IPS-18a (cell line): ENCODE measurements around the gene PJA2.

Experiments
- H3K27ac ChIP-seq: one replicate; pipeline ENCODE4 v1.5.1; 2013; ENCODE audit warnings: low read length
- H3K27me3 ChIP-seq: one replicate; pipeline ENCODE4 v1.6.1; 2013; ENCODE audit warnings: mild to moderate bottlenecking, low read length; ENCODE audit not compliant: control insufficient read depth, insufficient read depth
- H3K36me3 ChIP-seq: one replicate; pipeline ENCODE4 v1.6.1; 2013; ENCODE audit warnings: low read depth, low read length; ENCODE audit not compliant: control insufficient read depth
- H3K4me1 ChIP-seq: one replicate; pipeline ENCODE4 v1.6.1; 2013; ENCODE audit warnings: low read depth, low read length; ENCODE audit not compliant: control insufficient read depth
- H3K4me3 ChIP-seq: one replicate; pipeline ENCODE4 v1.5.1; 2013; ENCODE audit warnings: low read length
- H3K9ac ChIP-seq: one replicate; pipeline ENCODE4 v1.6.1; 2013; ENCODE audit warnings: mild to moderate bottlenecking, low read length, moderate library complexity
- H3K9me3 ChIP-seq: one replicate; pipeline ENCODE4 v1.6.1; 2013; ENCODE audit warnings: low read depth, low read length; ENCODE audit not compliant: control insufficient read depth

PJA2 gene, protein sequence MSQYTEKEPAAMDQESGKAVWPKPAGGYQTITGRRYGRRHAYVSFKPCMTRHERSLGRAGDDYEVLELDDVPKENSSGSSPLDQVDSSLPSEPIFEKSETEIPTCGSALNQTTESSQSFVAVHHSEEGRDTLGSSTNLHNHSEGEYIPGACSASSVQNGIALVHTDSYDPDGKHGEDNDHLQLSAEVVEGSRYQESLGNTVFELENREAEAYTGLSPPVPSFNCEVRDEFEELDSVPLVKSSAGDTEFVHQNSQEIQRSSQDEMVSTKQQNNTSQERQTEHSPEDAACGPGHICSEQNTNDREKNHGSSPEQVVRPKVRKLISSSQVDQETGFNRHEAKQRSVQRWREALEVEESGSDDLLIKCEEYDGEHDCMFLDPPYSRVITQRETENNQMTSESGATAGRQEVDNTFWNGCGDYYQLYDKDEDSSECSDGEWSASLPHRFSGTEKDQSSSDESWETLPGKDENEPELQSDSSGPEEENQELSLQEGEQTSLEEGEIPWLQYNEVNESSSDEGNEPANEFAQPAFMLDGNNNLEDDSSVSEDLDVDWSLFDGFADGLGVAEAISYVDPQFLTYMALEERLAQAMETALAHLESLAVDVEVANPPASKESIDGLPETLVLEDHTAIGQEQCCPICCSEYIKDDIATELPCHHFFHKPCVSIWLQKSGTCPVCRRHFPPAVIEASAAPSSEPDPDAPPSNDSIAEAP

DNA sequence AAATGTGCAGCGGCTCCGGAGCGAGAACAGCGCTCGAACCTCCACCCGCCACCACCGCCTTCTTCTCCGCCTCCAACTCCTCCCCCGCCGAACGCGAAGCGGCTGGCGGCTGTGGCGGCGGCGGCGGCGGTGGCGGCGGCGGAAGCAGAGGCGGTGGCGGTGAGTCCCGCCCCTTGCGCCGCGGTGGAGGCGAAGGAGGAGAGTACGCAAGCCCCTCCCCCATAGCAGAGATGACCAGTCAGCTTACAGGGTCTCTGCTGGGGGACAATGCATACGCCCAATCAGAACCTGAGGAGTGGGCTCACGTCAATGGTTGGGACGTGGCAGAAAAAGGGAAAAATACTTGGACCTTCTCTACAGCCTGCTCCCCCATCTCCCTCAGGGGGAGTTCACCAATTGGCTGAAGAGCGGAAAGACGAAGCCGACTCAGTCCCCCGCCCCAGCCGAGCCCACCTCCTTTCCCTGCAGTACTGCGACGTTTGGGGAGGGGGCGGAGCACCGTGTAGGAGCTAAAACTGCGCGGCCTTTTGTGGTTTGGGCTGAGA is at the start of gene PJA2:
Gene PJA2 (minus strand): TSS at position 131 of the 545 bp plus-strand sequence. CDS start 26,541 bp downstream, outside the sequence.
- Histone ChIP-seq H3K36me3 (no peaks in the 10 kb centered on the region), H3K9me3 (no peaks in the 10 kb centered on the region), H3K4me3 (peak within 1 kb of the TSS; percentile 83), H3K4me1 (peaks cover 25% of the 10 kb centered on the region), H3K27me3 (no peaks in the 10 kb centered on the region), H3K9ac (peak within 1 kb of the TSS; percentile 77), H3K27ac (peak within 1 kb of the TSS; percentile 76)

DNA sequence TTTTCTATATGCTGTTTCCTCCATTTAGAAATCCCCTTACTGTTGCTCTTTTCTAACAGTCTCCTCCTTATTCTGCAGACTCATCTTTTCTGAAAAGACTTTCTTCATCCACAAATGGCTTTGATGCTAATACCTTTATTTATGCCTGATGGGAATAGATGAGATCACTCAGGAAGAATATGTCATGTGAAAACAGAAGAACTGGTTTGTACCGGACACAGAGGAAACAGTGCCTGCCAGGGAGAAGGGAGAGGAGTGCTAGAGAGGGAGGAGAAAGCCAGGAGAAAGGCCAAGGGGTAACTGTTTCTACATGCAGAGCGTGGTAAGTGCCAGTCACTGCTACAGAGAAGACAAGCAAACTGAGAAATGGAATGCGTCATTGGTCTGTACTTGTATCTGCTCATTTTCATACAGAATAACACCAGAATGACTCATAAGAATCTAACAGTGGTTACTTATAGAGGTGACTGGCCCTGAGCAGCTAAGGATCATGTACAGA is 45.9 kb upstream of the PJA2 start:
- Histone ChIP-seq H3K27me3 (no peaks in the 10 kb centered on the region), H3K36me3 (no peaks in the 10 kb centered on the region), H3K9ac (no peak overlapping the region), H3K4me3 (no peak overlapping the region), H3K9me3 (no peaks in the 10 kb centered on the region), H3K27ac (no peak overlapping the region), H3K4me1 (peaks cover 3% of the 10 kb centered on the region)

DNA sequence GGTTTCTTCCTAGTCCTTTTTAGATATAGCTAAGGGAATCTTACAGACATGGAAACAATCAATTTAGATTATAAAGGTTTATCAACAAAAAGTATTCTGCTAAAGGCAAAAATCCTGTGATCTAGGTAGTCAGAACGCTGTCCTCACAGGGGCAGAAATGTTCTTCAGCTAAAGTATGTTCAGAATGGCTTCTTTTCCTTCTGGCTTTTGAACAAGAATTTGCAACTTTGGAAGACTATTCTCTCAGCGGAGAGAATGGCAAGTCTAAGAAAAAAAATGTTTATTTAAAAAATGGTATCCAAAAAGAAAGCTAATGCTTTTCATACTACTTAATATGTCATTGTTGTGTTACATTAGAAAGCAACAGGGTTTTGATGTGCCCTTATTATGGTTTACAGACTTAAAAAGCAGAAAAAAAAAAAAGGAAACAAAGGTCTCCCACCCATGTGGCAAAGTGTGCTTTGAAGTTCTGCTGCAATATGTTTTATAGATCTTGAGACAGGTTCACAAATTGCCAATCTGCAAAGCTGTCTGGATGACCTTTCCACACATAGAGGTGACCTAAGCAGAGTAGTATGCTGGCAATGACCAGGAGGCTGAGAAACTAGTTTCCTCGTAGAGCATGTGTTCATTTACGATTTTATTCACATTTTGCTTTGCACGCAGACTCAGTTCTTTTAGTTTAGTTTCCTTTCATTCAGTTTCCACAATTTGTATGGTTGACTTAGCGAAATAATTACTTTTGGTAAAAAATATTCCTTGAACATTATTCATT is 45.1 kb upstream of the PJA2 start:
- Histone ChIP-seq H3K9me3 (no peaks in the 10 kb centered on the region), H3K9ac (no peak overlapping the region), H3K27ac (no peak overlapping the region), H3K36me3 (no peaks in the 10 kb centered on the region), H3K4me3 (no peak overlapping the region), H3K4me1 (peaks cover 9% of the 10 kb centered on the region), H3K27me3 (no peaks in the 10 kb centered on the region)

DNA sequence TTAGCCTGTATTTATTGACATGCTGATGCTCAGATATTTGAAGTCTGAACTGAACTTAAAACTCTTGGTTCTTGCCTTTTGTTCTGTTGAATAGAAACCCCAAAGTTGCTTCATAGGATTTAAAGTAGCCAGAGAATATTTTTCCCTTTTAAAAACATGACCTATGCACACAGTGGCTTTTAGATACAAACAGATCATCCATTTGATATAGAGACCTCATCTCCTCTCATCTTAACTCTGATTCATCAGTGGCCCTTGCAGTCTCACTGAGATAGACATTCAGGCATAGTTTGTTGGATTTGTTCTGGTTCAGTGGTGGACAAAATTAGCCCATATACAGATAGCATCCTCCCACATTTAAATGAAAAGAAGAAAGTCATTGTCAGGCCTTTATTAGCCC is 43.5 kb upstream of the PJA2 start:
- no peaks in the 10 kb centered on the region for H3K36me3 ChIP-seq
- H3K9ac ChIP-seq, result no peak overlapping the region
- H3K27ac ChIP-seq, result no peak overlapping the region
- no peaks in the 10 kb centered on the region for H3K9me3 ChIP-seq
- H3K4me3 ChIP-seq, result no peak overlapping the region
- peaks cover 12% of the 10 kb centered on the region for H3K4me1 ChIP-seq
- no peaks in the 10 kb centered on the region for H3K27me3 ChIP-seq

DNA sequence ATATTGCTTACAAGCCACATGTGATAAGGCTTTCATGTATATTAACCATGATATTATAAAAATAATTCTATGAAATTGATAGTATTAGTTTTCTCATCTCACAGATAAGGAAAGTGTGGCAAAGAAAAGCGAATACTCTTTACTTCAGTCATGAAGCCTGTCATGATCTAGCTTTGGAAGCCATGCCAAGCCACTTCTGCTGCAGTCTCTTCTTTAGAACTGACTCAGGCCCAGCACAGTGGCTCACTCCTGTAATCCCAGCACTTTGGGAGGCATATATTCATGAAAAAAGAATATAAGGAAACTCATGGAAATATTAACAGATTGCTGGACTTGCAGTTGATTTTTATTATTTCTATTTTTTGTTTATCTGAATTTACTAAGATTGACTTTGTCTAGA is 42.9 kb upstream of the PJA2 start:
- Histone ChIP-seq H3K36me3 (no peaks in the 10 kb centered on the region), H3K9ac (no peak overlapping the region), H3K27me3 (no peaks in the 10 kb centered on the region), H3K9me3 (no peaks in the 10 kb centered on the region), H3K27ac (no peak overlapping the region), H3K4me3 (no peak overlapping the region), H3K4me1 (peaks cover 12% of the 10 kb centered on the region)

DNA sequence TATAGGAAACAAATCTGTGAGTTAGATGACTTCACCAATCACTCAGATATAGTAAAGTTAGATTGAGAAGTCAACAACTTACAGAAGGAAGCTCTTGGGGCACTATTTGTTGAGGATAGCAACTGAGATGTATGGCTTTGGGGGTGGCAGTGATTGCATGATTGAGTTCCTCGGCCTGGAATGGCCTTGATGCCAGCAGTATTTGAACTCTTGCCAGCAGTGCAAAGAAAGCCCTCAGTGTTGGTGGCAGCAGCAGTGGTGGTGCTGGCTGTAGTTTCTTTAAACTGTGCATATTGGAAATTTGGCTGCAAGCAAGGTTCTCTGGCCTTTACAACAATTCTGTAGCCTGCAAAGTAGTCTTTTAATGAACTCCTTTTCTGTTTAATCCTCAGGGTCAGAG is 41.4 kb upstream of the PJA2 start:
- no peak overlapping the region for H3K27ac ChIP-seq
- no peaks in the 10 kb centered on the region for H3K9me3 ChIP-seq
- no peak overlapping the region for H3K4me3 ChIP-seq
- no peaks in the 10 kb centered on the region for H3K36me3 ChIP-seq
- peaks cover 12% of the 10 kb centered on the region for H3K4me1 ChIP-seq
- H3K9ac ChIP-seq, result no peak overlapping the region
- no peaks in the 10 kb centered on the region for H3K27me3 ChIP-seq

DNA sequence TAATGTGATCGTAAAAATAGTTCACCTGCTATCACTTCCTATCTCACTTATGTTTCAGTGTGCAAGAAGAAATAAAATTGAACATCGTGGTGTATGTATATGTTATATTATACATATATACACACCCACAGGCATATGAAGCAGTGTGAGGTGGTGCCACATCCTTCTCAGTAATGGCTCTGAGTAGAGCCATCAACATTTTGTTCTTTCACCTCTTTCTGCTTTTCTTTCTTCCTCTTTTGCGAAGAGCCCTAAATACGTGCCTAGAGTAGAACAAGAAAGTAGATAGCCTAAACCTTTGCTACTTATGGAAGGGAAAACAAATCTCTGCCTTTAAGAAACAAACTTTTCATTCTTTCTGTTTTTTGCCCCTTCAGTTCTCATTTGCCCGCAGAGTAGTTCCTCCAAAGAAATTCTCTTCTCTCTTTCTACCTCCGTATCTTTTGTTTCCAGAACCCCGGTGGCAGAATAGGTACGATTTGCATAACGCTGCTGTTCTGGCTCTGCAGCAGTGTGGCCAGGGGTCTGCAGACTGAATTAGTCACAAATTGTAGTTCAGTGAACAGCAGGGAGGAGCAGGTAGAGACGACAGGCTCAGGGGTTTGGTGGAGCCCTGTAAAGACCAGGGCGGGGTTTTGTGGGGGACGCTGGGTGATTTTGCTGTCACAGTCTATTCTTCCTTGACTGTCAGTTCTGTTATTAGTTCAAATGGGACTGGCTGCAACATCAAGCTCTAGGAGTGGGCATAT is 40.5 kb upstream of the PJA2 start:
- no peak overlapping the region for H3K27ac ChIP-seq
- H3K9ac ChIP-seq, result no peak overlapping the region
- H3K4me3 ChIP-seq, result peak overlapping the region; percentile 39

DNA sequence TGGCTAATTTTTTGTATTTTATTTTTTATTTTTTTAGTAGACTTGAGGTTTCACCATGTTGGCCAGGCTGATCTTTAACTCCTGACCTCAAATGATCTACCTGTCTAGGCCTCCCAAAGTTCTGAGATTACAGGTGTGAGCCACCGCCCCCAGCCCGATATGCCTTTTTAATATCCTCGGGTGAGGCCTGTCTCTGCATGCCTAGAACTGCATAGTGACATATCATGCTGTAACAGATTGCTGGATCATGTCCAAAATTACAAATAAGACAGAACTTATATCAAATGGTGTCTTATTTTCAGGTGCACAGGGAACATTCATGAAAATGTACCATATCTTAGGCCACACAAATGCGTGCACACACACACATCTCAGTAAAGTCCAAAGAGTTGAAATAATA is 39.1 kb upstream of the PJA2 start:
- Histone ChIP-seq H3K9me3 (no peaks in the 10 kb centered on the region), H3K27ac (no peak overlapping the region), H3K36me3 (no peaks in the 10 kb centered on the region), H3K4me3 (no peak overlapping the region), H3K9ac (no peak overlapping the region), H3K27me3 (no peaks in the 10 kb centered on the region), H3K4me1 (peaks cover 12% of the 10 kb centered on the region)

More for the DNA sequence above, 40.5 kb upstream of the PJA2 start:
- H3K36me3 ChIP-seq, result no peaks in the 10 kb centered on the region
- no peaks in the 10 kb centered on the region for H3K27me3 ChIP-seq
- peaks cover 12% of the 10 kb centered on the region for H3K4me1 ChIP-seq
- H3K9me3 ChIP-seq, result no peaks in the 10 kb centered on the region

DNA sequence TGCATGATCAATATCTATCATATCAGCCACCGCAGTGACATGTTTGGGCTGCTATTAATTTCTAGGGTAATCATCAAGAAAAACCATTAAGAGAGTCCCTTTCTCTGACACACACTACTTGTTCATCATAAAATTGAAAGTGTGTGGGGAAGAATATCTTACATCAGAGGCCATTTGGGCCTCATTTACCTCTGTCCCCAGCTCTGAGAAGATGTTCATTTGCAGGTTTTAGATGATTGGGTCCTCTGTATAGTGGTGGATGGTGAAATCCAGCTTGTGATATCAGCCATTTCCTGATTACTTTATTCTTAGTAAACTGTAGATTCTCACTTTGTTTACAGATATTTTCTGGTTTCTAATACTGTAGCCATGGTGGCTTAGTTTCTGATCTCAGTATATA is 29.8 kb upstream of the PJA2 start:
- Histone ChIP-seq H3K9ac (no peak overlapping the region), H3K4me1 (no peaks in the 10 kb centered on the region), H3K27me3 (no peaks in the 10 kb centered on the region), H3K9me3 (no peaks in the 10 kb centered on the region), H3K36me3 (no peaks in the 10 kb centered on the region), H3K27ac (no peak overlapping the region), H3K4me3 (no peak overlapping the region)

DNA sequence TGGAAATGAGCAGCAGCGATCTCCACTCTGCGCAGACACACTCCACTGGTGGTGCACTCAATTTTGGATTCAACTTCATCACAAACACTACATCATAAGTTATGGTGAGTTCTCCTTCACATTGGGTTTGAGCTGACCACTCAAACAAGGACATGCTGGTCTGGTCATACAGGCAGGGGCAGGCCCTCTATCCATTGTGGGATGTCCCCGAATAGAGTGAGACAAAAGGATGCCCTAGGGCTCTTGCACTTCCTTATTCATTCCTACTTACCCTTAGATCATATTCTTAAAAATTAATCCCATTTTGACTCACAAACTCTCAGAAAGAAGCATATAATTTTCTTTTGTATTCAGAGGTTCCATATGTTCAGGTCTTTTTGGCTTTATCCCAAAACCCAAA is 16.3 kb upstream of the PJA2 start:
- Histone ChIP-seq H3K36me3 (no peaks in the 10 kb centered on the region), H3K4me3 (no peak overlapping the region), H3K4me1 (no peaks in the 10 kb centered on the region), H3K27ac (no peak overlapping the region), H3K9ac (no peak overlapping the region), H3K9me3 (no peaks in the 10 kb centered on the region), H3K27me3 (no peaks in the 10 kb centered on the region)
